IPS DF 19.7 (cell line): ENCODE data around the gene CEP41.
"Not testable (repeated sequence)": the region's sequence is repeated elsewhere in the genome, so short reads cannot be mapped to it uniquely, and the experiment has no call there.

ENCODE experiments used
- DNase-seq: peaks from one replicate; pipeline ENCODE4 v3.0.0-alpha.2; 2013; ENCODE audit warnings: low read depth, low spot score

The CEP41 gene

DNA sequence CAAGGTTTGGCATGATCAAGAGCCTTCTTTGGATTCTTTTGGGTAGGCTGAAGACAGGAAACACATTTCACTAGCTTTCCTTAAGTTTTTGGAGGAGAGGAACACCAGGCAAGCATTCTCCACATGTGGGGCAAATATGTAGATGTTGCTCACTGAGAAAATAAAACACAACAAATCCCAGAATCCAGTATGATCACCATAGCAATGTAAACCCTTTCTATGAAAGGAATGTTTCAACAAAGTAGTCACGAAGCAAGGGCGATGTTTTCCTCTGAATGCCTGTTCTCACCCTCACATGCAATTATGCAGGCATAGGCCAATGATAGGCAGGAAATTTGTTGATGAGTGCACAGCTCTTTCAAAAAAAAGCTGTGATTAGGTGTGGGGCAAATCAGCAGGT, 20.5 kb upstream of the CEP41 start:
- no peak for DNase-seq

DNA sequence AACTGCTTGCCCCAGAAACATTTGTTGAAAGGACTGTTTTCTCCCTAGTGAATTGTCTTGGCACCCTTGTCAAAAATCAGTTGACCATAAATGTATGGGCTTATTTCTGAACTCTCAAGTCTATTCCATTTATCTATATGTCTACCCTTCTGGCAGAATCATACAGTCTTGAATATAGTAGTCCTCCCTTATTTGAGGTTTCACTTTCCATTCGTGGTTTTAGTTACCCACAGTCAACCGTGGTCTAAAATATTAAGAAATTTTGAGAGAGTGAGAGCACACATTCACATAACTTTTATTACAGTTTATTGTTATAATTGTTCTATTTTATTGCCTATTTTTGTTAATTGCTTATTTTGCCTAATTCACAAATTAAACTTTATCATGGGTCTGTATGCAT, 17.4 kb upstream of the CEP41 start:
- no peak for DNase-seq

DNA sequence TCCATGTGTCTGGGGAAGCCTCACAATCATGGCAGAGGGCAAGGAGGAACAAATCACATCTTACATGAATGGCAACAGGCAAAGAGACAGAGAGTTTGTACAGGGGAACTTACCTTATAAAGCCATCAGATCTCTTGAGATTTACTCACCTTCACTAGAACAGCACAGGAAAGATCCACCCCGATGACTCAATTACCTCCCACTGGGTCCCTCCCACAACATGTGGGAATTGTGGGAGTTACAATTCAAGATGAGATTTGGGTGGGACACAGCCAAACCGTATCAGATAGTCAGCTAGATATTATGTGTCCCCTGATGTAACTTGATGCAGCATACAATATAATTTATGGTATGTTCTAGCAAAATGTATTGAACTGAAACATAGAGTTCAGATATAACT, 14.1 kb upstream of the CEP41 start:
- DNase-seq = no peak

DNA sequence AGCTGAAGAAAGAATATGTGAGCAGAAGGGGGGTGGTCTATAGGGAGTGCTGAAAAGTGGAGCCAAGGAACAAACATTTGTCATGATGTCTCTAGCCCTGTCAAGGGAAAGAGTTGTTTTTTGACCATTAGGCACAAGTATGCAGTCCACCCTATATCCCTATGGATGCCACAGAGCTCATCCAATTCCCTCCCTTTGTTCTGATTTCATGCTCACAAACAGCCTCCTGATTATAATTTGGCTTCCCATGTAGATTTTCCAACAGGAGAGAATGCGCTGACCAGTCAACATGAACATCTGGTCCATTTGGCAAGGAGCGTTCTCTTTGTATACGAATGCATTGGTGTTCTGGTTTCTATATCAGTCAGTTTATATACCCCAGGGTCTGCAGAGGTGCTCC, 12.1 kb upstream of the CEP41 start:
- DNase-seq = no peak

- not testable (repeated sequence) for DNase-seq
These were observed 10.5 kb upstream of the CEP41 start for GRCh38 chr7:130451344-130451743.

- DNase-seq = no peak
These were observed 5.4 kb upstream of the CEP41 start for GRCh38 chr7:130446259-130446658.

DNA sequence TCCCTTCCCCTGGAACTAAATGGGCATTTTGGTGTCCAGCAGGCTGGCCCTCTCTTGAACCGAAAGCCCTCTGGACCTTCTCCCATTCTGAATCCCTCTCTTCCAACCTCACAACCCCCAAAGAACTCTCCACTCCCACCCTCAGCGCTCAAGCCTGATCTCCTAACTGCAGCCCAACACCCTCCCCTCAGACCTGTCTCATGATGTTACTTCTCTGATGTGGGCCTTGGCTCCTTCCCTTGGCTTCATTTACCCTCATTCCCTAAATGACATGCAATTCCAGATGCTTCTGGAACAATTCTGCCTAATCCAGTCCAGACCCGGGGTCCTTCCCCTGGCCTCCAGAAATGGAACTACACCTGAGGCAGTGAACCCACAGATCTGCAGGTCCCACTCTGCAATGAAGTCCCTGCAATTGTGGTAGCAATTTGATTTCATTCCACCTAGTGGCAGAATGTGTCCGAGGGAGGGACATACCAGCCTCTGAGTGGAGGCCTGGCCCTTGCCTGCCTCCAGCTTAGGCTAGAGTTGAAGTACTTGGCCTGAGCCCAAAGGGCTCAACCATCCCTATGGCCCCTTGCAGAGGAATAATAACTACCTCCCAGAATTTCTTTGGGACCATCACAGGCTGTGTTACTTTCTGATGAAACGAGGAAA, 4.1 kb upstream of the CEP41 start:
- no peak for DNase-seq

DNA sequence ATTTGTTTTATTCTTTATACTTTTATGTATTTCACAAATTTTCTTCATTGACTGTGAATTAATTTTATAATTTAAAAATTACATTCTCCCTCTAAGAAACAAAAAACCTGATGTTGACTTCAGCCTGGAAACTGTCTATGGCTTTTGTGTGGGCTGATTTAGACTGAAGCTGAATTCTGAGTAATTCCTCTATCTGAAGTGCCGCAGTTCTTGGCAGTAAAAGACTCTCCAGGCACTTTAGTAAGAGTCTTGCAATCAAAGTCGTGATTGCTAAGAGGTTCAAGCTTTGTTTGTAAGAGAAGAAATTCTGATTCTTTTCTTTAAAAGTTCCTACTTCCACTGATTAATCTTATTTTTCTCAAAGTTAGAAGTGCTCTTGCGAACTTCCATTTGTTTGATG, 3.4 kb upstream of the CEP41 start:
- no peak for DNase-seq

DNA sequence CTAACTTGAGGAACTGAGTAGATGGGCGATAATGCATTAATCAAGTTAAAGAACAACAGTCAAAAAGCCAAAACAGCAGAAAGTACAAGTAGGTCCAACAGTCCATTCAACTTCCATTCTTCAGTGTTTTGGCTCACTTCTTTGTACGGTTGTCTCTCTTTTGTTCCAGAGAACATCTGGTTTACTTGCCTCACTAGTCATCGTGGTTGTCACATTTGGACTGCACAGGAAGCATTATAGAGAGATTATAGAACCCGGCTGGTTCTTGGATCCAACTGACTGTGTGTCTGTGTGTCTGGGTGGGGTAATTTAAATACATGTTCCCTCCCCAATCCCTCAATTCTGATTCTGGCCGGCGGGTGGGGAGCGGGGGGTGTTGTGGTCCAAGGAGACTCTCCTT, 1.8 kb upstream of the CEP41 start:
- no peak for DNase-seq

GRCh38 chr7:130441408-130441869, 623 bp upstream of the CEP41 start:
- peak; percentile 64 for DNase-seq

- no peak for DNase-seq
These were observed 4.6 kb downstream of the CEP41 start for GRCh38 chr7:130436253-130436652.

DNA sequence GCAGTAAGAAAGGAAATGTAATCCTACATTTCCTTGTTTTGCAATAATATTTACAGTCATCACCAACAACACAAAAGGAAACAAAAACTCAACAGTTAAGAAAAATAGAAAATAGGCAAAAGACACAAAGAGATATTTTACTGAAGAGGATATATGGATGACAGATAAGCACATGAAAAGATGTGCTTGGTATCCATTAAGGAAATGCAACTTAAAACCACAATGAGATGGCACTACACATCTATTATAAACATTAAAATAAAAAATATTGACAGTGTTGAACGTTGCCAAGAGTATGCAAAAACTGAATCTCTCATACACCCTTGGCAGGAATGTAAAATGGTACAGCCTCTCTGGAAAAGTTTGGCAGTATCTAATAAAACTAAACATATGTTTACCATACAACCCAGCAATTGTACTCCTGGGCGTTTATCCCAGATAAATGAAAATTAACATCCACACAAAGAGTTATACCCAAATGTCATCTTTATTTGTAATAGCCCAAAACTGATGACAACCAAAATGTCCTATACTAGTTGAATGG, 5.4 kb downstream of the CEP41 start:
- DNase-seq = no peak

DNA sequence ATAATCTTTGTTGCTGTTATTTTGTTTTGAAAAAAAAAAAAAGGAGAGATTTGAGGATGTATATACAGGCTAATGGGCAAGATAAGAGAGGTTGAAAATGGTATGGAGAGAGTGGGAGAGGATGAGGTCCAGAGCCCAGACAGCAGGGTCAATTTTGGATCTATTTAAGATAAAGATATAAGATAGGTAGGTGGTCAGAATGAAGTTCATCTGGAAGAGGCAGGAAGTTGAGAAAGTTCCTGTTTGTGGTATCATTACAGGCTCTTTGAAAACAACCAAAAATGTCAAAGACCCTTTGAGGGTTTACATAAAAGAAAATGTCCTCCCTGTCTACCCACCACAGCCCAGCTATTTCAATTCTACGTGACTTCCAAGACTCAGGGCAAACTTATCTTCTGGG, 7.5 kb downstream of the CEP41 start:
- DNase-seq = no peak

DNA sequence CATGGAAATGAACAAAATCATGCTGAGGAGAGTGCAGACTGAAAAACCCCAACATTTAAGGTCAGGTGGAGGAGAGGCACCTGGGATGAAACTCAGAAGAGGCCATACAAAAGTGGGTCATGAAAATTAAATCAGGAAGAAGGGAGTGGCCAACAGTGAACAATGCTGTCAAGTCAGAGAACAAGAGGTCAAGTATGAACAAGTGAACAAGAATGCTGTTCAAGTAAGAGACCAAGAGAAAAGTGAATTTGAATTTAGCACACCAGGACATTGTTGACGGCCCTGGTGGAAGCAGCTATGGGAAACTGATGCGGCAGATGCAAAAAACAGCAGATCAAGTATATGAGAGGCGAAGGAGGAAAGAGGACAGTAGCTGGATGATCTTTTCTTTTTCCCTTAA, 7.9 kb downstream of the CEP41 start:
- DNase-seq = no peak

DNA sequence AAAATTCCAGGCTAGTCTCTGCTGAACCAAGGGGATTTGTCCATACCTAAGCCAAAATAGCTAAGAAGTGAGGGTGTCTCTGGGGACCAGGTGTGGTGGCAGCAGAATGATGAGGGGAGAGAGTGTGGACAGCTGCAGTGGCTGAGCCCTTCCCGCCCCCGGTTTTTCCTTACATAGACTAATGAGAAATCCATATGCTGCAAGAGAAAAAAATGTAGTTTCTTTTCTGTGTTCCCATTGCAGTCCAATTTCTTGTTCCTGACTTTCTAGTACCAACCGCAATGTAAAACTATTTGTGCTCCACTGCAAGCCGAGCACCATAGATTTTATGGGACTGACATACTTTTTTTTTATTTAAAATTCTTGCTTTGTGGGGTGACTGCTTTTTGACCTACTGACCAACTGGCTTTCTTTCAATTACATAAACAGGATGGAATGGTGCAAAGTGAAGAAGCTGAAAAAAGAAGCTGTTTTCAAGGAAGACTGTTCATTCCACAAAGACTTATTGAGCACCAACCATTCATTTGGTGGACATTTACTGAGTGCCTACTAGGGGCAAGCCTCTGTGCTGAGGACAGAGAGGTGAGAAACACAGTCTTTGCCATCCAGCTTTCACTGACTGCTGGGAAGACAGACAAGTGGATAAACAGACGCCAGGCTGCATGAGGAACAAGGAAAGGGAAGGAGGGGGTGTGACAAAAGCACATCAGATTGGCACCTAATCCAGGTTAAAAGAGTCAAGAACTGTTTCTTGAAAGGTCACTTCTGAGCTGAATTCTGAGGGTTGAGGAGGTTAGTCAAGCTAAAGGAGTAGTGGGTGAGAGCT, 9.8 kb downstream of the CEP41 start:
- no peak for DNase-seq

GRCh38 chr7:130430115-130430514, 10.7 kb downstream of the CEP41 start:
- no peak for DNase-seq

DNA sequence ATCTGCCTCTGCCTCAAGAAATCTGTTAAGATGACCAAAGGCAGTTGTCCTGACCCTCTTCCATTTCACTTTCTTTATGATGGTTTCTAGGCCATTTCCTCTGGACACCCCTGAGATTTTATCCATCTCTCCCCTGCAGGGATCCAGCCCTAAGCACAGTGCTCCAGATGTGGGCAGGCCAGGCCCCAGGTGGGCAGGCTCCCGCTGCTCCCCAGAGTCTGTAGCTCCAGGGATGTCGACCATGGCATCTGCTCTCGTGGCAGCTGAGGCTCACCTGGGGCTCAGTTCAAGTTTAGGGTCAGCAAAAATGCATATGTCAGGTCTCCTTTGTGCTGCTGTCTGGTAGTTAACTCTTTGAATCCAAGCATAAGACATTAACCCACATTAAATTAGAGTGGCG, 11.8 kb downstream of the CEP41 start:
- no peak for DNase-seq

DNA sequence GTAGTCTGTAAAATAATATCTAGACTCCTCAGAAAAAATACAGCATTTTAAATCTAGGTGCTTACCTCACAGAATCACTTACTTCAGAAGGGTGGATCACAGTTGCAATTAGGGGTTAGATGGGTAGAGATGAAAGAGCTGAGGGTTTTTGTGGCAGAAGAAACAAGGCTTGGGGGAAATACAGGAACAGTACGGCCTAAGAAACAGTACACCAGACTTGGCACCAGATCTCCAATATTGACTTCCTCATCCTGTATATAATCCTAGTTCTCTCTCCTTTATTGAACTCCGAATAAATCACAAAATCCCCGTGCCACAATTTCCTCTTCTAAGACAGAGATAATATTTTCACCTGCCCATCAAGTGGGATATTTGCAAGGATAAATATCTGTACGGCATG, 14.3 kb downstream of the CEP41 start:
- no peak for DNase-seq

DNA sequence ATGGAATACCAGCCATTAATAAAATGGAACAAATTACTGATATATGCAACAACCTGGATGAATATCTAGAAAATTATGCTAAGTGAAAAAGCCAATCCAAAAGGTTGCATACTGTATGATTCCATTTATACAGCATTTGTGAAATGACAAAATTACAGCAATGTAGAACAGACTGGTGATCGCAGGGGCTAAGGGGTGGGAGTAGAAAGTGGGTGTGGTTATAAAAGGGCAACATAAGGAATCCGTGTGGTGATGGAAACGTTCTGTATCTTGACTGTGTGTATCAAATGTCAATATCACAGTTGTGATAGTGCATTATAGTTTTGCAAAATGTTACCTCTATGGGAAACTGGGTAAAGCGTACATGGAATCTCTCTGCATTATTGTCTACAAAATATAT, 15.0 kb downstream of the CEP41 start:
- DNase-seq = no peak

DNA sequence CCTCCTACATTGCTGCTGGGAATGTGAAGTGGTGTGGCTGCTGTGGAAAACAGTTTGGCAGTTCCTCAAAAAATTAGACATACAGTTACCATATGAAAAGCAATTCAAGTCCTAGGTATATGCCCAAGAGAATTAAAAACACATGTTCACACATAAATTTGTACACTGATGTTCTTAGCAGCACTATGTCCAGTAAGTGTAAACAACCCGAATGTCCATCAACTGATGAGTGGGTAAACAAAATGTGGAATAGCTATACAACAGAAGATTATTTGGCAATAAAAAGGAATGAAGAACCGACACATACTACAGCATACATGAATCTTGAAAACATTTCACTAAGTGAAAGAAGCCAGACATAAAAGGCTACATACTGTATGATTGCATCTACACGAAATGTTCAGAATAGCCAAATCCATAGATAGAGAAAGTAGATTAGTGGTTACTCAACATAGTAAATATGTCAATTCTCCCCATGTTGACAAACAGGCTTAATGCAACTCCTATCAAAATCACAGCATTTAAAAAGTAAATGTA, 17.2 kb downstream of the CEP41 start:
- DNase-seq = no peak

DNA sequence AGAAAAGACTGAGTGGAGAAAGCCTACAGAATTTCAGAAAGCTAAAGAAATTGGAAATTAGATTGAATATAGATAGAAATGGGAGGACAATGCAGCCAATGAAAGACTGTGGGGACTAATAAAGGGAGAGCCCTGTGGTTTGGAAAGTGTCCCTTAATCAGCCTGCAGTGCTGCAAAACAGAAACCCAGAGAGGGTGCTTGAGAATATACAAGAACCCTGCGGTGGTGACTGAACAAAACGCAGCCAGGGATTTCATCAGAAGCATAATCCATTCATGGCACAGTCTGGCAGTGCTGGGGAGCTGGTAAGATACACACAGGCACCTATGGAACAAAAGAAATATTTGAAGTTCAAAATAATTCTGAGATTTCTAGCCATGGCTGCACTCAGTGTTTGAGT, 19.1 kb downstream of the CEP41 start:
- DNase-seq = no peak

- DNase-seq = no peak
These were observed 19.8 kb downstream of the CEP41 start for GRCh38 chr7:130420943-130421578.
